HG02678 (cell line): ENCODE measurements around the gene SYTL3.
"Not testable (repeated sequence)": the region's sequence is repeated elsewhere in the genome, so short reads cannot be mapped to it uniquely, and the experiment has no call there.

Source experiments
- ATAC-seq: cut with Tn5 transposase; IDR thresholded peaks from one replicate; pipeline ENCODE4 v1.9.1; 2021; ENCODE audit warnings: mild to moderate bottlenecking, moderate library complexity; ENCODE audit not compliant: unreplicated experiment

SYTL3 gene

DNA sequence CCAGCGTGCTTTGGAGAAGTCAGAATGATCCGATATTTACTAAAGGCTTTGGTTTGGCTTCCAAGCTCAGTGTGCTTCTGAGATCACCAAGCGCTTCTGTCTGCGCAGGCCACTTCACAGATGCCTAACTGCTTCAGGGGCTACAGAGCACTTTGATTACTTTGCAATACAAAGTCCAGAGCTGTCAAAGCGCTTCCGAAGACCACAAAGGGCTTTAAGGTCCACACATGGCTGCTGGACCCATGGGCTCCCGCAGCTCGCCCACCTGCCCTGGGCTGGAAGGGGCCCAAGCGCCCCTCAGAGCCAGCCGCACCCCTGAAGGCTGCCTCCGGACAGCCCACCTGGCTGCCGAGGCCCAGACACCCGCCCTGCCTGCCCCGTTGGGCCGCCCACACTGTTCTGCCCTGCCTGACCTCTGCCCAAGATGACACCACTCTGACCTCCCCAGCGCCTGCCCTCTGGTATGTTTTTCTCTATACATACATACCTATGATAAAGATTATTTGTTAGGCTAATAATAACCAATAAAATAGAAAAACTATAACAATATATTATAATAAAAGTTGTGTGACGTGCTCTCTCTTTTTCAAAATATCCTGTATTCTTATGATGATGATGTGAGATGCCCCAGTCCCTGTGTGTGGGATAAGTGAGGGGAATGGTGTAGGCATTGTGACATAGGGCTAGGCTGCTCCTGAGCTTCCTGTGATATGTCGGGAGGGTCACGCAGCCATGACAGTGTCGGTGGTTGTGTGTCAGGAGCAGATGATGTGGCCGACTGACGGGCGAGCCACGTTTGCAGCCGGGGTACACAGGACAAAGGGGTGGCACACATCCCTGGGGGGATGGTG lies 27.9 kb upstream of the SYTL3 start:
- no peak for ATAC-seq

DNA sequence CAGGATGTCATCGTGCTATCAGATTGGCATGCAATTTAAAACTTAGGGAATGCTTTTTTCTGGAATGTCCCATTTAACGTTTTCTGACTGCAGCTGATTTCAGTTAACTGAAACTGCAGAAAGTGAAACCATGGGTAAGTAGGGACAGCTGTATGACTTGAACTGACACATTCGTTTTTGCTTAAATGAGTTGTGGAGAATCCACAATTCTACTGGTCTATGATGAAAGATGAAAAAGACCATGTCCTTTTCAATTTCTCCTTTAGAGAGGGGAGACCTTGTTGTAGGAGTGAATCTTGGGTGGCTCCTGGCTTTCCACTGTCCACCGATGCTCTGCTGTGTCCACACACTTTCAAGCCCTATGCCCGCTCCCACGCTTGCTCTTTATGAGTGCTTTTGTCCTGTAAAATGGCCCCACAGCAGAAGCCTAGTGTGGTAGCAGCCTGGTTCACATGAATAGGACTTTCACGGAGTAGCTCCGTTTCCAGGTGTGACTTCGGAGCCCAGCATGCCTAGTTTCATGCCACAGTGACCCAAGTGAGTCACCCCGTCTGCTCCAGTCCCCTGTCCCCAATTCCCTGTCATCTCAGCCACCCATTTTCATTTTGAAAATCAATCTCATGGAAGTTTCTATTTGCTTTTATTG lies 27.2 kb upstream of the SYTL3 start:
- ATAC-seq = no peak

DNA sequence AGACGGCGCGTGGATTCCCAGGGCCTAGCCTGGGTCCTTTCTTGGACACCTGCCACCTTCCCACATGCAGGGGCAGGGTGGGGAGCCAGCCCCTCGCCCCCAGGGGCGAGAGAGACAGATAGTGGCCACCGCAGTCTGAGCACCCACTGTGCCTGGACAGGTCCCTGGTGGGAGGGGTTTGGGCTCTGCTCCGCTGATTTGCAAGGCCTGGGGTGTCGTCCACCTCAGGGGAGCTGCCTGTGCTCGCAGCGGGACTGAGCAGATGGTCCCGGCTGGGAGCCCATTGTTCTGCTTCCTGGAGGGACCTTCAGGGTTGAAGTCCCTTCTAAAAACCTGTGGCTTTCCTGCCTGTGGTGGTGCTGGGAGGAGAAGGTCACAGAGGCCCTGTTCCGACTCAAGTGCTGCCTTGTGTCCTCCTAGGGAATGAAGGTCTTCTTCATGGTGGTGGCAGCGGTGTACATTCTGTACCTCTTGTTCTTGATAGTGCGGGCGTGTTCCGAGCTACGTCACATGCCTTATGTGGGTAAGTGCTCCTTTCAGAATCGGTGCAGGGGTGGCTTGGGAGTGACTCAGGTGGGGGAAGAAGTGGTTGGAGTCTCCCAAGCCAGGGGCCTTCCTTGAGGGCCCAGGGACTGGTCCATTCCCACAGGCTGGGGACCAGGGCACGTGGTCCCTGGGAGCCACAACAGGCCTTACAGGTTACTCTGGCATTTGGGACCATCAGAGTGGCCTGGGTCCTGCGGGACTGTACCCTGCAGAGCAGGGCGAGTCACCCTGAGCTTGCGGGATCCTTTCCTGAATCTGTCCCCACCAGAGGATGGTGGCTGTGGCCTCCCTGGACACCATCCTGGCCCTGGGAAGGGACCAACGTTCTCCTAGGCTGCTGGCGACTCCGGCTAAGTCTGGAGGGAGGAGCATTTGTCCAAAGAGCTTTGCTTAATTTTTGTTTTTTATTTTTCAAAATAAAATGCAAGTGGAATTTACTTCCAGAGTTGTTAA lies 24.9 kb upstream of the SYTL3 start:
- ATAC-seq = no peak

DNA sequence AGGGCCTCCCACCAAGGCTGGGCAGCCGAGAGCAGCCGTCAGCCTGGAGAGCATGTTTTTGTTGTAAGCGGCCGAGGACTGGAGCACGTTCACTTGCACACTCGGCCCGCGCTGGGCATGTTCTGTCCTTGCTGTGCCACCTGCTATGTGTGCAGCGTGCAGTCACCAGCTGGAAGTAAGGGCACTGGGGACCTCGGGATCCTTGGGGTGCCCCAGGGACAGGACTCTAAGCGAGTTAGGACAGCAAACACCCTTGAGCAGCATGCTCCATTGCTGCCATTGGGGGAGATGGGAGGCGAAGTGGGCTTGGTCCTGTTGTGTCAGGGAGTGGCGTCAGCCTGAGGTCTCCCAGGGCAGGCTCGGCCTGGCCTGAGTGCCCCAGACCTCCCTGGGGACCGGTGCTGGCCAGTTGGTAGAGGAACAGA lies 24.0 kb upstream of the SYTL3 start:
- ATAC-seq = no peak

DNA sequence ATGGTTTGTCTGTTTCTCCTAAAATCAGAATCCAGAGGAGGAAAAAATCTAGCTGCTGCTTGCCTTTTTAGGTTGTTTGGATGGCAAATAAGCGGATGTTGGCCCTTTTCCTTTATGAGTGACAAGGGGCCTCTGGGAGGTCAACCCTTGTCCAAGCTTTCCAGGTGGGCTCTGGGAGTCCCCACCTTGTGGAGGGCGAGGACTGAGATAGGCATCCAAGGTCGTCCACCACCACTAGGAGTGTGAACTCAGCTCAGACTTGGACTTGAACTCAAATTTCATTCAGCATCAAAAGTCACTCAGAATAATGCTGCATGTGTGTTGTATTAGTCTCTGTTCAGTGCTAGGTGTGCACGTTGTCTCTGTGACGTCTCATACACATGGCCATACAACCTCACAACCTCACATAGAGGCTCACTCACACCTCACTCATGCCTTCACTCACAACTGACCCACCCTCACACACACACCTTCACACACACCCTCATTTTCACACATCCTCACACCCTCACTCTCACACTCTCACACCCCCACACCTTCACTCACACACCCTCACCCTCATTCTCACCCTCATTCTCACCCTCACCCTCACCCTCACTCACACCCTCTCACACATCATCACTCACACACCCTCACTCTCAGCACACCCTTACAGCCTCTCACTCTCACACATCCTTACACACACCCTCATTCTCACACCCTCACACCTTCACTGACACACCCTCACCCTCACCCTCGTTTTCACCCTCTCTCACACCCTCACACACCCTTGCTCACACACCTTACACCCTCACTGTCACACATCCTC lies 23.3 kb upstream of the SYTL3 start:
- no peak for ATAC-seq

DNA sequence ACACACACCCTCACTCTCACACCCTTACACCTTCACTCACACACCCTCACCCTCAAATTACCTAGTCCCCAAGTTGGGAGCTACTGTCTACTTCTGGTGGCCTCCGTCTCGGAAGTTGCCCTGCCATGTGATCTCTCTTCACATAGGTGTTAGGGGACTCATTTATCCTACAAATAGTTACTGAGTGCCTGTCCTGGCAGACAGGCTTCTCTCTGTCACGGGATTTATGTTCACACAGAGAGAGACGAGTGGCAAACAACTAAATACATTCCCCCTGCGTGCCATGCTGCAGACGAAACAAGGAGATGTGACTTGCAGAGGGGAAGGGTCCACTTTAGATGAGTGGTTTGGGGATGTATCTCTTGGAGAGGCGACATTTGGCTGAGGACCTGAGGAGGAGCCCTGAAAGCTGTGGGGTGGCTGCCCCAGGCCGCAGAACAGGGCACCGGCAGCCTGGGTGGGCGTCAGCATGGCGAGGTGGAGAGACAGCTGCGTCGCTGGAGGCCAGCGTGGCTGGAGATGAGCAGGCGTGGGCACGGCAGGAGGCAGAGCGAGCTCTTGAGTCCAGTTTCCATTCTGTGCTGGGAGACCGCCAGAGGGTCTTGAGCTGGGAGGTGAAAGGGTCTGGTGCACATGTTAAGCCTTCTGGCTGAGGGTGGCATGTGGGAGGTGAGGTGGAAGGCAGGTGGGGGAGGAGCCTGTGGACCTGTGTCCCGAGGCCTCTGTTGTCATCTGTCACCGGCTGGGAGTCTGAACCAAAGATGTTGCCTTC lies 22.5 kb upstream of the SYTL3 start:
- ATAC-seq = no peak

DNA sequence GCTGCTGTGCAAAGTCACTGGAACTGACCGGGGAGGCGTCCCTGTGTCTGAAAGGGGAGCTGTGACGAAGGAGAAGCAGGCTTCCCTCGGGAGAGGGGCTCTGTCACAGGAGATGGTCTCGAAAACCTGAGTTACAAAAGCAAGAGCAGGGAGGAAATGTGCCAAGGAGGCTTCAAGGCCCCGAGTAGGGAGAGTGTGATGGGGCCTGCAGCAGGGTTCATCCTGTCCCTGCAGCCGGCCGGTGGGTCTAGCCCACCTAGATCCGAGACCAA lies 22.0 kb upstream of the SYTL3 start:
- no peak for ATAC-seq

DNA sequence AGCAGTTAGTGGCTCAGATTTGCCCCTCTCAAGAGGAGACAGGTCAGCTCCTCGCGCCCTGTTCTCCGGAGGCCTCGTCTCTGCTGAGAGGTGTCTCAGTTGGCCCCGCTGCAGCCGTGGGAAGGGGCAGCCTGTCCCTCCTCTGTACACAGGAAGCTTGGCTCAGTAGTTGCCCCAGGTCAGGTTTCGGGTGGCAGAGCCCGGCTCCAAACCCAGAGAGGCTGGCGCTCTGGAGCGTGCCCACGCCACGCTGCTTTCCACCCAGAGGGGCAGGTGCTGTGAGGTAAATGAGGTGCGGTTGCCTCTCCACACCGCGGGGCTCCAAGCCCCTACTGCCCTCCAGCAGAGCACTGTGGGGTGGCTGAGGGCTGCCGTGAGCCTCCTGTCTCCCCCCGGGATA lies 21.3 kb upstream of the SYTL3 start:
- ATAC-seq = no peak

DNA sequence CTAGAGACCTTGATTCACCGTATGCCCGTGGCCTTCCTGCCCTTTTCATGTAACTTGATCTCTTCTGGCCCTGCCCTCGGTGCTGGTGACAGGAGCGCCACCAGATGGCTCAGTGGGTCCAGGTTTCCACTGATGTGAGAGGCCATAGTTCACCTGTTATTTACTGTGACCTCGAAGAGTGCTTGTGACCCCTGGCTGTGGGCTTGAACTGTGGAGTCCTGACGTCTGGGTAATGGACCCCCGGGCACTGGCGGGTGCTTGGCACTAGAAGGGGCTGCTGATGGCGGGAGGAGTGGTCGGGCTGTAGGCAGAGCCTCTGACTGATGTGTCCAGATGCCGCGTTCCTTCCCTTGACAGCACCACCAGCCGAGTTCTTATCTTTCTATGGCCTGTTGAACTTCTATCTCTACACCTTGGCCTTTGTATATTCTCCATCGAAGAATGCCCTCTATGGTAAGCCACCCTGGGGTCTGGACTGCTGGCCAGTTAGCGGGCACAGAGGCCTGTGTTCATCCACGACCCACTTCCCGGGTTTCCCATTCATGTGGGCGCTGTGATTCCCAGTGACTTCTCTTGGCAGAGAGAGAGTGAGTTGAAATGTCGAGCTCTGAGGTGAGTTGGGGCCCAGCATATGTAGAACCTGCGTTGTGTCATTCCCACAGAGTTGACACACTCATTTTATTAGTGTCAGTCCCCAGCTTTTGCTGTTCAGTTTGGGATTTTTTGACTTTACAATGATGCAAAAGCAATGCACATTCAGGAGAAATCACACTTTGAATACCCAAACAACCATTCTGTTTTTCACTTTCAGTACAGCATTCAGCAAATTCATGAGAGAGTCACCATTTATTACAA lies 20.3 kb upstream of the SYTL3 start:
- no peak for ATAC-seq

DNA sequence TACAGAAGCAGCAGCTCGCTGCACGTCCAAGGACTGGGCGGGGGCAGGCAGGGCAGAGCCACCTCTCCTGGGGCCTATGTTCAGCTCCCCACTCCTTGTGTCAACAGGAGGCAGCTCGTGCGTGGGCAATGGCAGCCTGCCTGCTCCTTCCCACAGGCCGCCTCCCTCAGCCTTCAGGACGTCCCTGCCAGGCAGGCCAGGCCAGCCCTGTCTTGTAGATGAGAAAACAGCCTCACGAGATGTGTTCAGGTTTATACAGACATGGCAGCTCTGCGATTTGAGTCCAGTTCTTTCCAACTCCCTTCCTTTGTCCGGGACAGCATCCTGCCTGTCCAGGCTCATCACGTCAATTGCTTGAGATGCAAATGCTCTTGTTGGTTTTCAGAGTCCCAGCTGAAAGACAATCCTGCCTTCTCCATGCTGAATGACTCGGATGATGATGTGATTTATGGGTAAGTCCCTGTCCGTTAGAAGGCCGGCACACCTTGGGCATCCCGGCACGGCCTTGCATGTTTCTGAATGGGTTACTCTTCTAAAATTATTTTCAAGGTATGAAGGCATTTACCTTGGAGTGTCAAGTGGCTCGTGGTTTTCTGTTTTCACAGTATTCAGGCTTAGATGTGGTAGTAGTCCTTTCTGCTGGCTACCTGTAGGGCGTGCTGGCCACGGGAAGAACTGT lies 18.8 kb upstream of the SYTL3 start:
- no peak for ATAC-seq

DNA sequence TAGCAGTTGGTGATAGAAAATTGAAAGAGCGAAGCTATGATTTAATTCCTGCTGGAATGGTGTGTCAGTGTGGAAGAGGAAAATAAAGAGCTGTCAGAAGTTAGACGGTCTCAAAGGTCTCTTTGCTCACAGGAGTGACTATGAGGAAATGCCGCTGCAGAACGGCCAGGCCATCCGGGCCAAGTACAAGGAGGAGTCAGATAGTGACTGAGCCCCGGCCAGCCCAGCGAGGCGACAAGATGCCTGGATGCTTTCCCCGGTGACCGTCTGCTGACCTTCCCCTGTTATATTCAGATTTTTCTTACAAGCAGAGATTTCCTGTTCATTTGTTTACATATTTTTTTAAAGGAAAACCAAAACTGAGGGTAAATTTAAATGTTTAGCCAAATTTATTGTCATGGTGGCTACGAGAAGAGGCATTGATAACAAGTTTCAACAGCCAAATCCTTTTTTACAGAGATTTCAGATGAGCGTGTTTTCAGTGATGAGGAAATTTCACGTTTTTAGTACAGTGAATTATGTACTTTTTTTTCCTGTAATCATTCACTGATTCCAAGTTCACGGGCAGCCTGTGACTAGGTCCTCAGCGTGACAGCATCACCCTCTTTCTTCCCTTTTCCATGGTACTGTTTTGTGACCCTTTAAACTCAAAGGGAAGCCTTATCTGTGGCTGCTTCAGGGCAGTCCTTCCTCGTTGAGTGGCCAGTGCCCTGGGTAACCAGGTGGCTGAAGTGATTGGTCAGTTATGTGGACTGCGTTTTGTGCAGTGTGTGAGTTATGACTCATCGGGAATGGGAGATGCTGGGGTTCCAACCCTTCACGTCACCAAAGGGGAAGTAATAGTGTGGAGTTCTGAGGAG lies 17.9 kb upstream of the SYTL3 start:
- no peak for ATAC-seq

DNA sequence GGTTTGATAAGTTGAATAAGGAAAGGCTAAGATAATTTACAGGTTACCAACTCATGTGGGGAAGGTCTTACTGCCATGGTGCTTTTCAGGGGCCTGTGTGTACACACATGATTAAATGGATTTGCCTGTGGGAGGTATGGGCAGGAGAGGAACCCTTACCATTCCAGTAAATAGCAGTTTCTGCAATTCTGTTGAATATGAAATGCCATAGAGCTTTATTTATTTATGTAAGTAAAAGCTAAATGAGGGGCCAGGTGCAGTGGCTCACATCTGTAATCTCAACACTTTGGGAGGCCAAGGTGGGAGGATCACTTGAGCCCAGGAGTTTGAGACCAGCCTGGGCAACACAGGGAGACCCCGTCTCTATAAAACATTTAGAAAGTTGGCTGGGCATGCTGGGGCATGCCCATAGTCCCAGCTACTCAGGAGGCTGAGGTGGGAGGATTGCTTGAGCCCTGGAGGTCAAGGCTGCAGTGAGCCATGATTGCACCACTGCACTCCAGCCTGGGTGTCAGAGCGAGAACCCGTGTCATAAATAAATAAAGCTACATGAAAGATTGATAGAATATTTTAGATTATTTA lies 17.2 kb upstream of the SYTL3 start:
- ATAC-seq = not testable (repeated sequence)

DNA sequence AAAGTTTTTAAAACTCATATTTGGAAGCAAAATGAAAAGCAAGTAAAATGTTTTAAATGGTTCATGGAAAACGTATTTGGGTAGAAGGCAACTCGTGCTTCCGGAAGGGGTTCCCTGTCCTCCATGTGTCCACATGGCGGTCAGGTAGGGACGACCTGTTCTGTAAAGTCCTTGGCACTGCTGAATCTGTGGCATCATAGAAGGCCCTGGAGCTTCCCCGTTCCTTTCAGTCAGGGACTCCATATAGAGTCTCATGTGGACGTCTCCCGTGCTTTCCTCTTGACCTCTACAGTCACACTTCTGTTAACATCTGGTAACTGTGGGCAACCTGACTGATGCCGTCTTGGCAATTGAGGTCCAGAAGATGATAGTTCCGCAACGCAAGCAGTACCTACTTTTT lies 16.7 kb upstream of the SYTL3 start:
- ATAC-seq = no peak

DNA sequence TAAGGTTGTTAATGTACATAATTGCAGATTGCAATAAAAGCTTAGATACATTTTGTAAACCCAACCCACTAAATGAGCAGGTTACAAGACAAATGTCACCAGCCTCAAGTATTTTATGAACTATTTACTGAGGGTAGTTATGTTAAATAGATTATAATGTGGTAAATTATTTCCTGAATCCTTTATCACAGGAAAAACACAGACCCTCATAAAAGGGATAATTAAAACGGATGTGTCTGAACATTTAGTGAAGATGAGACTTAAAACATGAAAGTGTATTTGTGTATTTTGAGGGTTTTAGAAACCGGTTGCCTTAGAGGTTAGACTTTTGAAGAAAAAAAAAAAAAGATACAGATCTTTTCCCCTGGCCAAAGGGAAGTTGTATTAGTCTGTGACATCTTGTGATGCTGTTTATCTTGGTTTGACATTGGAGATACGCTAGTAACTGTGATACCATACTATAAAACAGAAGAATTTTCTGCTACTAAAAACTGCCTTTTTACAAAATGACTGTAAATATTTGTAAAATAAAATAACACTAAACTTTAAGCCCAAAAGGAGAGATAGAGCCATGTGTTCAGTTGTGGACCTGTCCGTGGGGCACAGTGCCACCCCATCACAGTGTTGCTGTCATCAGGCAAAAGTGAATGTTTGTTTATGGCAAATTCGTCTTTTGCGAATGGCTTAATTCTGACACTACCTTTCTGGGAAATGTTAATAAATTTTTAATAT lies 15.0 kb upstream of the SYTL3 start:
- ATAC-seq = no peak

DNA sequence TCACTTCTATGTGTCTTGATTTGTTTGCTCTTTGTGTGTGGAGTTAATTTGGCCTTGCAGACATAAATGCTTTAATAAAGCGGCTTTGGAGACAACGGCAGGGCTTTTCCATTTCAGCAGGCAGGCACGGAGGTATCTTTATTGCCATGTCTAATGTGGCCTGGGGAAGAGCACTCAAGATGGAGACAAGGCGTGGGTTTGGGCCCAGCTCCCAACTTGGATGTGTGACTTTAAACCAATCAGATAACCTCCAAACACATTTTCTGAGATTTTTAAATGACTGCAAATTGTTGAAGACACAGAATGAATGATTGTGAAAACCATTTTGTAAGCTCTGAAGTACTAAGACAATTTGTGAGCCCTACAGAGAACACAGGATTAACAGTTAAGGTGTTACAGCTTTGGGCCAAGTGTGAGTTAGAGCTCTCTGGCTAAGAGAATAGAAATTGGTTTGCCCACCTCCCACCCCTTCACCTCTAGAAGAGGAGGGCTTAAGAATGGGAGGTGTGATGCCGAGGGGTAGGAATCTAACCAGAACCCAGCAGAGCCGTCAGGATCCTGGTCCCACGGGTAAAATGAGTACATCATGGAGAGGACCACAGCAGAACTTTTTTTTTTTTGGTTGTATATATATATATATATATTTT lies 14.3 kb upstream of the SYTL3 start:
- no peak for ATAC-seq

DNA sequence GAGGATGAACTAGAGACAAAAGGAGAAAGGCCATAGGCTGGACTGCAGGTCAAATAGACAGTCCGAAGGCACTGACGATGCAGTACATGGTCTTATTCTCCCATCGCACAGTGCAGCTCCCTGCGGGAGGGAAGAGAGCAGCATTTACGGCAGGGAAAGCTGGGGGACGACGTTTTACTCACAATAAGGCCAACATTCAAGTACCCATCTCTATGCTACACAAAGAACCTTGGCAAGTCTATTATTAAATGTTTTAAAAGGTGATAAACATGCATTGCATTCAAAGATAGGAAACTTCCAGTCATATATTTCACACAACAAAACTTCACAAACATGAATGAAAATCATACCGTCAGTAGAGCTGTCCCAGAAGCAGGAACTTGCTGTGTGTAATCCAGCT lies 13.1 kb upstream of the SYTL3 start:
- ATAC-seq = no peak
